Activated naive CD4-positive, alpha-beta T cell treated with Interleukin-2 at 50 U/mL for 16 hours (primary cell): ENCODE measurements around the gene B3GALT6.

Source experiments
- DNase-seq: peaks from one replicate; pipeline ENCODE4 v3.0.0-alpha.2; 2020

B3GALT6 gene

DNA sequence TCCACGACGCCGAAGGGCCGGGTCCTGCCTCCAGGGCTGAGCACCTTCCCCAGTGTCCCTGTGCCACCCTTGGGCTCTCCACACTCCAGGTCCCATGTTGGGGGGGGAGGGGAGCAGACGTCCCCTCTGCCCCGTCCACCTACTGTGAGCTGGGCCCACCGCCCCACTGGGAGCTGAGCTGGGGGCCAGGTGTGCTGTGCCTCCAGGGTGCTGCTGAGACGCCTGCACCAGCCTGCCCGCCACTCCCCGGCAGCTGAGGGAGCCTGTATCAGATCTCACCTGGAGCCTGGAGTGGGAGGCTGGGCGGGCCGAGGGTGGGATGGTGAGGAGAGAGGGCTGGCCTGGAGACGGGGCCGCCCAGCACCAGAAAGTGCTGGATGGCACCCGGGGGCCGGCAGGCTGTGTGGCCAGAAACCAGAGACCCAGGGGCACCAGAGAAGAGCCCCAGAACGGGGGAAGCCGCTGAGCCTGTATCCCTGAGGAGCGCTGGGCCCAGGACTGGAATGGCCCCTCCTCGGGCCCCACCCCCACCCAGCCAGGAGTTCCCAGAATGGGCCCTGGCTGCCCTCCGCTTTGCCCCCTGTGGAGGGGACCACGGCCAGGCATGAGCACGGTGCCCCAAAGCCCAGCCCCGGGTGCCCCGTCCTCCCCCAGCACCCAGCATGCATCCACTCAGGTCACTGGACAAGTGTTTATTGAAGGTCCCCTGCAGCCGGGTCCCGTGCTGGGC, 29.0 kb upstream of the B3GALT6 start:
- peak; percentile 9 for DNase-seq

DNA sequence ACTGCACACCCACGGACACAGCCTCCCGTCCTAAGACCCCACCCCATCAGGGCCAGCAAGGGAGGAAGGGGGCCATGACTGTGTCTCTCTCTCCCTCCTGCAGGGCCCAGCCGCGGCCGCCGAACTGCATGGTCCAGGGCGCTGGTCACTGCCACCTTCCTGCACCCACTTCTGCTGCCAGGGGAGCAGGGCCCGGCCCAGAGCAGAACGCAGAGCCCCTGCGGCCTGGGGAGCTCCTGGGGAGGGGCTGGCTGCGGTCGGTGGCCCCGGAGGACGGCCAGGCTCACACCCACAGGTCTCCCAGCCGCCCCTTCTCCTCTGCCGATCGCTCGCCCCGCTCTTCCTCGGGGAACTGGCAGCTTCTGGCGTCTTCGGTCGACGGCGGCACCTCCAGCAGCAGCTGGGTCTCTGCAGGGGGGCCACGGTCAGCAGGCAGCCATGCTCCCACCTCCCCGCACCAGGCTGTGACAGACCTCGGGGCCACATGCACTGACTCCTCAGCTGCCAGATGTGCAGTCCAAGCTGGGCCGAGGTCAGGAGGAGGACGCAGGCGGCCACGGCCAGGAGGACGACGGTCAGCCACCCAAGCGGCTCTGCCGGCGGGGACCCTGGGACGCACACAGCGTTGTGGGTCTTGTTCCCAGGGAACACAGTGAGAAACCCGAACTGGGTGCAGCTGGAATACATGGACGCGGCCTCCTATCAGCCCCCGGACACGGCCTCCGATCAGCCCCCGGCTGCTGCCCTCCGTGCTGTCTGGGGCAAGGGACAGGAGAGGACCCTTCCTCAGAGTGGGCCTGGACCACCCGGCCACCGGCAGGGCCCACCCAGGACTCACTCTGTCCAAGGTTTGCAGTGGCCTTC, 28.2 kb upstream of the B3GALT6 start:
- DNase-seq: peak; percentile 2

DNA sequence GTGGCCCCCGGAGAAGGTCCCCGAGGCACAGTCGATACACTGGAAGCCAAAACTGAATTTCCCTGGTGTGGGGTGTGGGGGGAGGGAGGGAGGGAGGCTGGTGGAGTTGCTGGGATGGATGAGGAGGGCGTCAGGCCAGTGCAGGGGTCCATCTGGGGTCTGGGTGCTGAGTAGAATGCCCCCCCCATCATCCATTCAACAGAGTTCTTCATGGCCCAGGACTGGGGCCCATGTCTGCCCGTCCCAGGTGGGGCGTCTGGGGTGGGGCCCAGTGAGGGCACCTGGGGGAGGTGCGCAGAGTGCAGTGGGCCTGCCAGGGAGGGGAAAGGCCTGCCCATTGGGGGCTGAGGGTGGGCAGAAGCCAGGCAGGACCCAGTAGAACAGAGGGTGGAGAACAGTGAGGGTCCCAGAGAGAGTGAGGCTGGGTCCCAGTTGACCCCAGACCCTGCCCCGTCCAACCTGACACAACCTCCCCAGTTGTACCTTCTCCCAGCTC, 27.6 kb upstream of the B3GALT6 start:
- DNase-seq: peak; percentile 3

GRCh38 chr1:1204998-1205768, 26.9 kb upstream of the B3GALT6 start:
- peak; percentile 8 for DNase-seq

DNA sequence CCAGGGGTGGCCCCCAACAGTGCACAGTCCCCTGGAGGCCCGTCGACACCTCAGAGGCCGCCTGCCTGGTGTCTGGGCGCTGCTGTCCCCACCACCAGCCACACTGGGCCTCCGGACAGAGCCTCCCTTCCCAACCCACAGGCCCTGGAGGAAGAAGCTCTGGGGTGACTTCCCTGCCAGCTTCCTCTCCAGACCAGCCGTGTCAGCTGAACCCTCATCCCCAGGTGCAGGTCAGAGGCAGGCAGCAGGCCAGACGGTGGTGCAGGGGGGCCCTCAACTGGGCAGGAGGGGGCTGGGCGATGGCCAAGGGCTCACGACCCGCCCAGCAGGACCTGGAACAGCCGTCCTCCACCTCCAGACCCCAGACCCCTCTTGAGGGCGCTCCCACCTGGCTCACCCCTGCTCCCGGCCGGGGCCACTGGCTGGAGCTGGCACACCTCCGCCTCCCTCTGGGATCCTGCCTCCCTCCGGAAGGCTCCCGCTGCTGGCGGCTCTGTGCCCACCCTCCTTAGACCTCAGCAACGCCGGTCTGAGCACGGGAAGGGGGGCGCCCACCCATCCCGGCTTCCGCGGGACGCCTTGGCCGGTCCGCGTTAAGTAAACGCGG, 26.2 kb upstream of the B3GALT6 start:
- DNase-seq: peak; percentile 22

- peak; percentile 68 for DNase-seq
These were observed 25.6 kb upstream of the B3GALT6 start, which contains the start of gene TNFRSF18 for GRCh38 chr1:1206376-1206965. TSS of gene TNFRSF18 (minus strand) at chr1:1206592. CDS start at chr1:1206571, 21 bp downstream.

DNA sequence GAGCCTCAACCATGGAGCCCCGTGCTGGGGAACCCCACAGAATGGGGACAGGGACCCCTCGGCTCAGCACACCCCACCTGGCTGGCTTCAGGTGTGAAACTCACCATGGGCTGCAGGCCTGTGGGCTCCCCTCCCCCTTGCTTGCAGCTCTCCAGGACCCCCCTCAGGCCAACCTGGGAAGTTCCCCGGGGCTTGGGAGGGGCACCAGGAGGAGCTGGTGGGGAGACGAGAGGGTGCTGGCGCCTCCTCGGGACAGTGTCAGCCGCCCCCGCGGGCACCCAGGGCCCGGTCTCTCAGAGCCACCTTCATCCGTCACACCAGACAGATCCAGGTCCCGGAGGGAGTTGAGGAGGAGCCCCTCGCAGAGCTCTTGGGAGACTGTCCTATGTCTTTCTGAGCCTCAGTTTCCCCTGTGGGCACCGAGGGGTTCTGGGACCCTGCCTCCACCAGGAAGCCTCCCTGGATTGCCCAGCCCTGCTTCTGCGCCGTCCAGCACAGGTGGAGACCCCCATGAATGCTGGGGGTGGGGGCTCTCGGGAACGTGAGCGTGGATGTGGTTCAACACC, 25.0 kb upstream of the B3GALT6 start:
- peak; percentile 33 for DNase-seq

DNA sequence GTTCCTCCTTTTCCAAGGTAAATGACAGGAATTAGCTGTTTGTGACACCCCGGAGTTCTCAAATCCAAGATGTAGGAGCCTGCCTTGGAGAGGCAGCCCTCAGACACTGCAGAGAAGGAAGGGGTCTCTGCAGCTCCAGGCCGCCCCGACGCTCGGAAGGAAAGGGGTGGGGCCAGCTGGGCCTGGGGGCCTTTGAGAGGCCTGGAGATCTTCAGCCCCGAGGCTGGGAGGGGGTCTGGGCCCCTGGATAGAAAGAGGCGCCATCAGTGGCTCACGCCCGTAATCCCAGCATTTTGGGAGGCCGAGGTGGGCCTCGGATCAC, 24.5 kb upstream of the B3GALT6 start:
- no peak for DNase-seq

DNA sequence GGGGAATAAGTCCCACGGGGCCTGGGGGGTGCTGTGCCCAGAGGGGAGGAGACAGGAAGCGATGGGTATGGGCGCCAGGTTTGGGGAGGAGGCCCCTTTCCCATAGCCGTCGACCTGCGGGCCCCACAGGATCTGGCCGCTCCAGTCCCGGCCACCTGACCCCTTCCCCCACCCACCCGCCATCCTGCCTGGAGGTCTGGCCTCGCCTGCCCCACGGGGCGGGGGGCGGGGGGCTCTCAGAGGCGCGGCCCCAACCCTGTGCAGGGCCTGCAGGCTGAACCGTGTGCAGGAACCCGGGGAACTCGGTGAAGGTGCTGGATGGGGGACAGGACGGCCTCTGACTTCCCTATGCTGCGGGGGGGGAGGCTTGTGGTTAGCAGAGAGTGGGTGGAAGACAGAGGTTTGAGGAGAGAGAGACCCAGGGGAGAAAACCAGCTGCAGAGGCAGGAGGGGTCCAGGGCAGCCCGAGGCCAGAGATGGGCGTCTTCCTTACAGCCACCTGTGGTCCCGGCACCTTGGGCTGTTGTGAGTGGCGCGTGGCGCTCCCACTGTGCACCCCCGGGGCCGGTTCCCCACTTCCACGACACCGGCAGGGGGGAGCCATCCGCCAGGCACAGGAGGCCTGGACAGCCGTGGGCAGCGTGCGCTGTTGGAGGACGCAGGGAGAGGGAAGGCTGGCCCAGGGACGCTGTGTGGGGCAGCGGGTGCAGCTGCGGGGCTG, 23.2 kb upstream of the B3GALT6 start:
- DNase-seq: peak; percentile 62

GRCh38 chr1:1210726-1211540, 21.1 kb upstream of the B3GALT6 start:
- DNase-seq: peak; percentile 1

DNA sequence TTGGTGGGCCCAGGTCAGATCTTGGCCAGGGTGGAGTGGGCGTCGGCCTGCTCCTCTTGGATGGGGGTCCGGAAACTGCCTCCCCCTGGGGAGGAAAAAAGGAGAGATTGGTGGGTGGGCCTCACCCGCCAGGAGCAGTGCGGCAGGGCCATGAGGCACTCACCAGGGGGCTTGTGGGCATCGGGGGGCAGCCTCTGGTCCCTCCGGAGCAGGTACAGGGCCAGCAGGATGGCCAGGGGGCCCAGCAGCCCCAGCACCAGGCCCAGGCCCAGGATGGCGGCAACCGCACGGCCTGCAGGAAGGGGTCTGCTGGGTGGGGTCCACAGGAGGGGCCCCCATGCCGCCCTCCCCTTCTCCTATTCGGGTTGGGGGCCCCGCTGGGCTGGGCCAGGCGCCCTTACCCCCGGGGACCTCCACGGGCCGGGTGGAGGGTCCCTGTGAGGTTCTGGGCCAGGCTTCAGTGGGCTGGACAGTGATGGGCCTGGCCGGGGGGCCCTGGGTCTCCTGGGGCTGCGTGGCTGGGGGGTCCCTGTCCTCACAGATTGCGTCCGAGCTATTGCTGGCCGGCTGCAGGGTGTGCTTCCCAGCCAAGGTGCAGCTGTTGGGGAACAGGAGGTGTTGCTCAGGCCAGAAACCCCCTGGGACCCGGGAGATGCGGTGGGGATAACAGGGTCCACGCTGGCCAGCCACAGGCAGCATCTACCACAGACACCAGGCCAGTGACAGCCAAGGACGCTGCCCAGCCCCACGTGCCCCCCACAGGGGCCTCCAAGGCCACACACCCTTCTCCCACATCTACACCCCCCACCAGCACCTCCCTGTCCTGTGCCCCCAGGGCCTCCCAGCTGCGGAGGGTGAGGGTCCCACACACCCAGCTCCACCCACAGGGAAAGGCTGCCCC, 20.2 kb upstream of the B3GALT6 start:
- peak; percentile 1 for DNase-seq

DNA sequence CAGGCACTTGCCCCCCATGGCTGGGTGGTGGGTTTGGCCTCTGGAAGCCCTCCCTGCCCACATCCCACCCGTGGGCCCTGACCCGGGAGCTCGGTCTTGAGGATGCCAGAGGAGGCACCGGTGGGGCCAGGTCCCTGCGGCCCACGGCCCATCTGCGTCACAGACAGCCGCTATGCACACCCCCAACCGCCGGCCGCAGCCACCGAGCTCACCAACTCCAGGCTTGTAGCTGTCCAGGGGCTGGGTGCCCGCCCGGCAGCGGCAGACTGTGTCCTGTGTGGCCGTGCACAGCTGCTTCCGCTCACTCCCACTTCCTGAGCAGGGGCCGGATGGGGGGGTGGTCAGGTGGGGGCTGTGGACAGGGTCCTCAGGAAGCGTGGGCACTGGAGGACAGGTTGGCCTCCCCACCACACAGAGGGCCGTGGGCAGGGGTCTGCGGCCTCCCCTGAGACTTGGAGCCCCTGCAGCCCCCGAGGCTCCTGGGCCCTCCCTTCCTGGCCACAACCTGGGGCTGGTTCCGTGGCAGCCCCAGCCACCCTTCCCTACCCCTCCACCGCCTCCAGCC, 19.2 kb upstream of the B3GALT6 start:
- DNase-seq: peak; percentile 57

DNA sequence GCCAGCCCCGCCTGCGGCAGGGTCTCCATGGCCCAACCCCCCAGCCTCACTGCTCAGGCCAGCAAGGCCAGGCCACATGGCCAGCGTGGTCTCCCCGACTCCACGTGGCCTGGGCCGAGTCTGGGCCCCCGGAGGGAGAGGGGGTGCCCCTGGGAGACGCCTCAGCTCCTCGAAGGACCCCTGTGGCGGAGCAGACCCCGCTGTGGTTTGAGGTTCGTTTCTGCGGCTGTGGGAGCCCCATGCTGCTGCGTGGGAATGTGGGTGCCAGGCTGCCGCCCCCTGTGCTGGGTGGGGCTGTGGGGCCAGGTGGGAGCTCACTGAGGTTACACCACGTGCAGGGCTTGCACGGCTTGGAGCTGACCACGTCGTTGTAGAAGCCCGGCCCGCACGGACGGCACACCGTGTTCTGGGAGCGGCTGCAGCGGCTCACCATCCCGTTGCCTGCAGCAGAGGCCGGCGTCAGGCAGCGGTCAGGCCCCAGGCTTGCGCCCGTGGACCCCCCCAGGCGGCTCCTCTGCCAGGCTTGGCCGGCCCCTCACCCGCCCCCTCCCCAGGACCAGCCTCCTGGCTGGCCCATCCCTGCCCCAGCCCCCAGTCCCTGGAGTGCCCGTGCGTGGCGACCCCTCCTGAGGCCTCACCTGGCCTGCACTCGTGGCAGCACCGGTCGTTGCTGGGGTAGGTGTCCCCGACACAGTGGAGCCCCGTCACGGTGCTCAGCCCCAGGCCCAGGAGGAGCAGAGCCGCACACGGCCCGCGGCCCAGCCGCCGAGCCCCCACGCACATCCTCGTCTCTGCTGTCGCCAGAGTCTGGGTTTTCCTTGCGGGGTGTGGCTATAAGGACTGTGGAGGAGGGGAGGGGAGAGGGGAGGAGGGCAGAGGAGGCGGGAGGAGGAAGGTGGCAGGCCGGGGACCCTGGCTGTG, 18.4 kb upstream of the B3GALT6 start, which contains the start of gene TNFRSF4:
Gene TNFRSF4, minus strand, starts transcription at position 809 of the 921 bp plus-strand sequence. Its CDS starts 26 bp downstream, at position 783.
- peak; percentile 62 for DNase-seq

- peak; percentile 55 for DNase-seq
These were observed 16.9 kb upstream of the B3GALT6 start for GRCh38 chr1:1215080-1215676.

GRCh38 chr1:1215881-1216605, 16.0 kb upstream of the B3GALT6 start:
- DNase-seq: no peak
